K562 (cell line): Measurements from ENCODE around the gene CPS1. TPM values are rescaled to one million over a fixed set of nuclear protein-coding genes. Genes with fewer than 3 reads are reported as not detected.

Experiments used
- ATAC-seq: fragments of 200-7000 bp; cut with Tn5 transposase; 3 replicates; pipeline ENCODE4 v1.9.1; 2020; ENCODE audit warnings: moderate library complexity
- BruUV-seq: library from RNA; stranded (reverse); fragments of 400-500 nt; replicated peaks from 2 replicates; lab custom pipeline; 2021; lab: Mats Ljungman, UMichigan
- CTCF ChIA-PET: fragments of 300-600 bp; formaldehyde crosslinking; extraction: SDS; loops from one replicate; lab custom pipeline; 2021; ENCODE audit warnings: low intra/inter-chr PET ratio; lab: Yijun Ruan, JAX
- POLR2A ChIA-PET: fragments of 300-600, 350-650 bp; sonication (Branson Sonifier 250); formaldehyde crosslinking; extraction: SDS; loops from one replicate; lab custom pipeline; 2021; ENCODE audit warnings: antibody characterized with exemption, inconsistent platforms; lab: Yijun Ruan, JAX
- DNase-seq, 4 experiments: peaks; one replicate each; pipeline versions ENCODE4 v3.0.0 to v3.0.0-alpha.2; 2011 to 2018; ENCODE audit warnings: low spot score in 3 of 4, mixed read lengths in 3 of 4; ENCODE audit errors: extremely low read depth in 1 of 4
- FAIRE-seq: peaks from 2 replicates; lab custom pipeline; 2011; peaks lifted over from hg19 to GRCh38; lab: Jason Lieb, UNC
- H2AFZ ChIP-seq: 2 replicates; pipeline ENCODE4 v1.6.0; 2011; ENCODE audit warnings: low read depth, low read length, control low read depth, inconsistent platforms
- H3K27ac ChIP-seq: fragments of 200-600 bp; 3 replicates; pipeline ENCODE4 v1.8.0; 2011; ENCODE audit warnings: low read depth, mild to moderate bottlenecking, control low read depth, inconsistent platforms, low read length, moderate library complexity, mixed read lengths; ENCODE audit errors: extremely low read depth
- H3K27me3 ChIP-seq, 2 experiments: fragments of 300-600 bp in 1 of 2; 2 replicates in 1 of 2; 3 replicates in 1 of 2; pipeline versions ENCODE4 v1.6.0 to v1.8.0; 2011; ENCODE audit warnings: inconsistent platforms in 2 of 2, low read length in 2 of 2, mild to moderate bottlenecking in 1 of 2, mixed read lengths in 1 of 2, moderate library complexity in 1 of 2; ENCODE audit not compliant: control insufficient read depth in 2 of 2, insufficient read depth in 2 of 2
- H3K36me3 ChIP-seq: fragments of 300-600 bp; 3 replicates; pipeline ENCODE4 v1.8.0; 2011; ENCODE audit warnings: mild to moderate bottlenecking, low read length, inconsistent platforms; ENCODE audit not compliant: control insufficient read depth, insufficient read depth
- H3K4me1 ChIP-seq, 2 experiments: fragments of 200-600 bp in 1 of 2; replicated peaks in 1 of 2; 2 replicates in 1 of 2; 3 replicates in 1 of 2; pipeline versions ENCODE4 v1.5.1 to v1.8.0; 2011; ENCODE audit warnings: inconsistent platforms in 2 of 2, low read length in 2 of 2, mild to moderate bottlenecking in 1 of 2, mixed read lengths in 1 of 2, moderate library complexity in 1 of 2; ENCODE audit not compliant: control insufficient read depth in 2 of 2, insufficient read depth in 2 of 2
- H3K4me2 ChIP-seq: 2 replicates; pipeline ENCODE4 v1.6.1; 2011; ENCODE audit warnings: low read length, control low read depth, inconsistent platforms, mixed read lengths; ENCODE audit not compliant: insufficient read depth
- H3K4me3 ChIP-seq: fragments of 200-600 bp; sonication (generic), shearing (Covaris generic); 2 replicates; pipeline ENCODE4 v1.5.1; 2016; ENCODE audit warnings: control low read depth, inconsistent platforms
- H3K79me2 ChIP-seq: fragments of 200-600 bp; 3 replicates; pipeline ENCODE4 v1.8.0; 2011; ENCODE audit warnings: low read length, inconsistent platforms; ENCODE audit not compliant: control insufficient read depth, insufficient read depth
- H3K9ac ChIP-seq, 2 experiments: 2 replicates each; pipeline versions ENCODE4 v1.6.0 to v1.6.1; 2011; ENCODE audit warnings: low read depth in 2 of 2, low read length in 2 of 2, control low read depth in 1 of 2, inconsistent platforms in 1 of 2, mild to moderate bottlenecking in 1 of 2, mixed read lengths in 1 of 2; ENCODE audit not compliant: insufficient read depth in 1 of 2
- H3K9me1 ChIP-seq: one replicate; pipeline ENCODE4 v1.6.0; 2011; ENCODE audit warnings: inconsistent platforms, mild to moderate bottlenecking, low read length, moderate library complexity; ENCODE audit not compliant: control insufficient read depth, insufficient read depth
- H3K9me3 ChIP-seq: replicated peaks from 2 replicates; pipeline ENCODE4 v1.5.1; 2011; ENCODE audit warnings: low read depth, low read length, inconsistent platforms; ENCODE audit not compliant: control insufficient read depth, insufficient read depth
- H4K20me1 ChIP-seq: replicated peaks from 2 replicates; pipeline ENCODE4 v1.6.1; 2011; ENCODE audit warnings: low read length, inconsistent platforms, mixed read lengths; ENCODE audit not compliant: control insufficient read depth, insufficient read depth
- ATF6 ChIP-seq: sonication (generic); formaldehyde crosslinking; IDR thresholded peaks from 2 replicates; pipeline ENCODE4 v1.4.0; 2020; ENCODE audit warnings: mild to moderate bottlenecking, missing genetic modification reagents
- BHLHE40 ChIP-seq: IDR thresholded peaks from 2 replicates; pipeline ENCODE4 v1.6.1; 2011; ENCODE audit warnings: low read length, improper control_type of control experiment
- CEBPG ChIP-seq, 3 experiments: fragments of 200-800 bp in 1 of 3; sonication (Bioruptor generic) in 1 of 3; sonication (generic) in 1 of 3; formaldehyde crosslinking in 1 of 3; IDR thresholded peaks in 2 of 3; conservative IDR thresholded peaks in 1 of 3; 2 replicates each; pipeline versions ENCODE4 v1.6.1 to v1.8.0; 2016 to 2022; ENCODE audit warnings: missing compliant biosample characterization in 2 of 3, missing genetic modification characterization in 2 of 3, mild to moderate bottlenecking in 1 of 3, missing genetic modification reagents in 1 of 3
- IRF1 ChIP-seq: sonication (generic); formaldehyde crosslinking; IDR thresholded peaks from 2 replicates; pipeline ENCODE4 v1.8.0; 2022; ENCODE audit warnings: missing genetic modification reagents, mild to moderate bottlenecking, borderline replicate concordance
- NFXL1 ChIP-seq: fragments of 450-650 bp; formaldehyde crosslinking; IDR thresholded peaks from 2 replicates; pipeline ENCODE4 v1.4.0; 2021; ENCODE audit warnings: mild to moderate bottlenecking
- PHTF2 ChIP-seq: fragments of 250-450 bp; sonication (Bioruptor Pico); IDR thresholded peaks from 2 replicates; pipeline ENCODE4 v1.5.0; 2021; ENCODE audit warnings: mild to moderate bottlenecking
- PKNOX1 ChIP-seq: fragments of 450-650 bp; IDR thresholded peaks from 2 replicates; pipeline ENCODE4 v1.6.1; 2016
- RBM25 ChIP-seq: fragments of 200-400 bp; formaldehyde crosslinking; IDR thresholded peaks from 2 replicates; pipeline ENCODE4 v1.6.1; 2018; ENCODE audit warnings: low read length, low read depth, moderate library complexity; ENCODE audit not compliant: severe bottlenecking
- SREBF1 ChIP-seq: fragments of 150-350 bp; IDR thresholded peaks from 2 replicates; pipeline ENCODE4 v1.6.1; 2014; ENCODE audit warnings: antibody characterized with exemption, low read depth, low read length, borderline replicate concordance
- TAF7 ChIP-seq: fragments of 450-650 bp; IDR thresholded peaks from 2 replicates; pipeline ENCODE4 v1.6.1; 2016; ENCODE audit warnings: missing genetic modification characterization, missing compliant biosample characterization
- ZBTB12 ChIP-seq: fragments of 250-450 bp; sonication (Bioruptor Pico); IDR thresholded peaks from 2 replicates; pipeline ENCODE4 v1.4.0; 2020
- WGBS: fragments of 100-300 bp; shearing (Covaris generic); methylation state at CpG from one replicate; pipeline ENCODE4 v1.1.6; 2016; ENCODE audit warnings: low coverage, mixed read lengths; ENCODE audit not compliant: insufficient coverage; ENCODE audit errors: missing lambda C conversion rate; 5-methylcytosine and 5-hydroxymethylcytosine counted together
- in situ Hi-C: fragments of 300-500 bp; cut with MboI; formaldehyde crosslinking; loops from 4 replicates; pipeline ENCODE4 v1.15.0; 2018; ENCODE audit warnings: inconsistent platforms, mixed read lengths
- intact Hi-C: fragments of 100-400 bp; cut with micrococcal nuclease; formaldehyde crosslinking; loops from 2 replicates; pipeline ENCODE4 v1.14.2; 2022
- polyA plus RNA-seq, 8 experiments: library from polyadenylated mRNA; depleted of rRNA in 4 of 8; stranded (reverse) in 5 of 8; unstranded in 3 of 8; fragments of >200 nt; fragmentation: Nextera tagmentation in 2 of 8; fragmentation: Illumina TruSeq in 1 of 8; extraction: Ambion mirVana in 2 of 8; extraction: Trizol in 1 of 8; gene quantifications; 2 replicates each; pipeline versions ENCODE4 v1.2.1 to v1.2.3, GENCODE V29; 2011 to 2014; ENCODE audit warnings: inconsistent platforms in 1 of 8, missing spikeins in 1 of 8
- total RNA-seq, 7 experiments: library from RNA; depleted of rRNA in 6 of 7; stranded (reverse); fragments of >200 nt in 6 of 7; fragmentation: Illumina TruSeq in 2 of 7; extraction: Trizol in 2 of 7; gene quantifications; 2 replicates each; pipeline versions ENCODE4 v1.2.1 to v1.2.3, GENCODE V29; 2011 to 2021; ENCODE audit warnings: low replicate concordance in 1 of 7

CPS1 gene
- total and polyA plus RNA-seq, 9 of the 15 experiments (the other 6 are each of a cell fraction or from before 2014, with no cell fraction given) = 2.4 to 13.5 (median 6.0) TPM

- no peak for TF ChIP-seq CEBPG (CRISPR knock-in tag; IDR thresholded peaks at IDR 0.05)
- TF ChIP-seq CEBPG (tag; conservative IDR thresholded peaks at IDR 0.05 in 1 of 2, IDR thresholded peaks at IDR 0.05 in 1 of 2) = 0 out of 4 replicates have a peak, but pooled peaks of 1 of the 2 experiments have one; percentile 22
Observed at GRCh38 chr2:210541290-210541902, 15.0 kb upstream of the CPS1 start (continued).

- TF ChIP-seq NFXL1 (CRISPR knock-in tag) = no peak
- TF ChIP-seq ZBTB12 (CRISPR knock-in tag) = no peak
- no peak for TF ChIP-seq PKNOX1
- TF ChIP-seq IRF1 (CRISPR knock-in tag) = no peak
- no peak for TF ChIP-seq ATF6 (CRISPR knock-in tag)
- no peak for TF ChIP-seq SREBF1
- TF ChIP-seq PHTF2 (CRISPR knock-in tag) = no peak
- no peak for TF ChIP-seq TAF7 (tag)
- no peak for TF ChIP-seq BHLHE40
- no peak for TF ChIP-seq RBM25
- POLR2A ChIA-PET = no interaction called here
Observed at GRCh38 chr2:210544007-210544590, 12.3 kb upstream of the CPS1 start.

More at GRCh38 chr2:210544007-210544590, 12.3 kb upstream of the CPS1 start:
- Histone ChIP-seq H3K9me1 (no peaks in the 10 kb centered on the region), H3K79me2 (no peaks in the 10 kb centered on the region), H3K4me1 (no peaks in the 10 kb centered on the region), H3K27ac (no peak overlapping the region), H3K9me3 (no peaks in the 10 kb centered on the region), H4K20me1 (no peaks in the 10 kb centered on the region), H3K4me2 (no peak overlapping the region), H3K9ac (no peak overlapping the region), H3K4me3 (no peak overlapping the region), H2AFZ (no peak overlapping the region), H3K27me3 (no peaks in the 10 kb centered on the region), H3K36me3 (no peaks in the 10 kb centered on the region)
- FAIRE-seq (no peak), ATAC-seq (no peak), DNase-seq (no peak)
- CTCF ChIA-PET = no interaction called here
- 35% methylated on average over 2 of the region's 3 CpGs for WGBS
- no TSS peak for BruUV-seq
- intact Hi-C loops (no loop called here), in situ Hi-C loops (no loop called here)
